ENCODE results near the gene NT5E. TPM values are rescaled to one million over a fixed set of nuclear protein-coding genes. Genes with fewer than 3 reads are reported as not detected.

The NT5E gene
- total RNA-seq, 2 experiments from 2014 or later = 2.7 to 3.3 TPM

DNA sequence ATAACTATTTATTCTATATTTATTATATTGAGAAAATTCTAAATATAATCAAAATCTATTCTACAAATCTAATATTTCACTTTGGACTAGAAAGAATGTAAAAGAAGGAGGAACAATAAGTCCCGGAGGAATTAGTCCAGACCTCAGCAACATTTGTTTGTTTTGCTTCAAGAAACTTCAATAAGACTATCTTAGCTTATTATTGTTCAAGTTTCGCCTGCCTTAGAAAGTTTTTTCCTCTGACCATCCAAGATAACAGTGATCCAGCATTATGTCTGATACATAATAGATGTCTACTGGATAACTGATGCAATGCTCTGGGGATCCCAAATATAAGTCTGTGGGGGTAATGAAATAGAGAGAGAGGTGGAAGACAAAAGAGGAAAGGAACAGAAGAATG, 28.7 kb upstream of the NT5E start:
- H3K36me3 ChIP-seq (ENCODE audit: insufficient read depth, low read length) = no peaks in the 10 kb centered on the region
- peaks cover 0 to 3% of the 10 kb centered on the region in 2 experiments for H3K27me3 ChIP-seq (ENCODE audit: control insufficient read depth in 1 of 2, insufficient read depth in 2 of 2, low read length in 2 of 2)
- ChIA-PET CTCF (no interaction called here), POLR2A (no interaction called here)
- peaks cover 2 to 7% of the 10 kb centered on the region in 2 experiments for H3K9me3 ChIP-seq (ENCODE audit: control insufficient read depth in 1 of 2, insufficient read depth in 1 of 2, low read length in 2 of 2)
- TF ChIP-seq, protein P1, sequence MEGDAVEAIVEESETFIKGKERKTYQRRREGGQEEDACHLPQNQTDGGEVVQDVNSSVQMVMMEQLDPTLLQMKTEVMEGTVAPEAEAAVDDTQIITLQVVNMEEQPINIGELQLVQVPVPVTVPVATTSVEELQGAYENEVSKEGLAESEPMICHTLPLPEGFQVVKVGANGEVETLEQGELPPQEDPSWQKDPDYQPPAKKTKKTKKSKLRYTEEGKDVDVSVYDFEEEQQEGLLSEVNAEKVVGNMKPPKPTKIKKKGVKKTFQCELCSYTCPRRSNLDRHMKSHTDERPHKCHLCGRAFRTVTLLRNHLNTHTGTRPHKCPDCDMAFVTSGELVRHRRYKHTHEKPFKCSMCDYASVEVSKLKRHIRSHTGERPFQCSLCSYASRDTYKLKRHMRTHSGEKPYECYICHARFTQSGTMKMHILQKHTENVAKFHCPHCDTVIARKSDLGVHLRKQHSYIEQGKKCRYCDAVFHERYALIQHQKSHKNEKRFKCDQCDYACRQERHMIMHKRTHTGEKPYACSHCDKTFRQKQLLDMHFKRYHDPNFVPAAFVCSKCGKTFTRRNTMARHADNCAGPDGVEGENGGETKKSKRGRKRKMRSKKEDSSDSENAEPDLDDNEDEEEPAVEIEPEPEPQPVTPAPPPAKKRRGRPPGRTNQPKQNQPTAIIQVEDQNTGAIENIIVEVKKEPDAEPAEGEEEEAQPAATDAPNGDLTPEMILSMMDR (IDR thresholded peaks at IDR 0.05) = no peak
- no peaks in the 10 kb centered on the region for H3K27me3 Mint-ChIP-seq
- H3K4me1 Mint-ChIP-seq (ENCODE audit: low read depth) = no peaks in the 10 kb centered on the region
- peaks cover 5% of the 10 kb centered on the region for H3K9me3 Mint-ChIP-seq
- H3K4me3 ChIP-seq (ENCODE audit: low read length) = no peak overlapping the region
- DNase-seq = no peak
- no peaks in the 10 kb centered on the region for H3K36me3 Mint-ChIP-seq (ENCODE audit: low read depth)
- no peak overlapping the region for H3K4me3 Mint-ChIP-seq
- no peak overlapping the region for H3K27ac Mint-ChIP-seq
- H3K4me1 ChIP-seq (ENCODE audit: insufficient read depth, low read length) = no peaks in the 10 kb centered on the region
- intact Hi-C loops (cut with DNase I, micrococcal nuclease) = no loop called here
- H3K27ac ChIP-seq (ENCODE audit: low read depth in 1 of 2, low read length in 2 of 2) = no peak overlapping the region
- no peak for ATAC-seq (ENCODE audit: poor library complexity)

DNA sequence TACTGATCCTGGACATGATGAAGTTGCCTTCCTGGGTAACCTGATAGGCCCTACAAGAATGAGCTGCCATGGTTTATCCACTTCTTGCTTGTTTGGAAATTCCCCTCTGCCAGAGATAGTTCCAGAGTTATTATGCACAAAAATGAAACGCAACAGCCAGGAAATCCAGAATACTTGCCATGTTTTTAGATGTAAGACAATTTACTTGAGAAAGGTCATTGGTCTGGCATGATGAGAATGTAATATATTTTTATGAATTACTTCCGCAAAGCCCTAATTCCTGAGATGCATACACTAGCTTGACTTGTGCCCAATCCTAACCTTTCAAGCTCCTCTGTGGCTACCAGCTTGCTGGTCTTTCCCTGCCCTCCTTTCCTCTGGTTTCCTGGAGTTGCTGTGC, 27.9 kb upstream of the NT5E start:
- H3K27ac Mint-ChIP-seq = no peak overlapping the region
- H3K4me3 Mint-ChIP-seq = no peak overlapping the region
- no peaks in the 10 kb centered on the region for H3K4me1 Mint-ChIP-seq (ENCODE audit: low read depth)
- CTCF ChIA-PET = no interaction called here
- H3K9me3 Mint-ChIP-seq = peaks cover 7% of the 10 kb centered on the region
- H3K9me3 ChIP-seq (ENCODE audit: control insufficient read depth in 1 of 2, insufficient read depth in 1 of 2, low read length in 2 of 2) = peaks cover 10 to 11% of the 10 kb centered on the region in 2 experiments
- no peaks in the 10 kb centered on the region for H3K27me3 Mint-ChIP-seq
- H3K4me1 ChIP-seq (ENCODE audit: insufficient read depth, low read length) = no peaks in the 10 kb centered on the region
- ATAC-seq (ENCODE audit: poor library complexity) = no peak
- no peak for DNase-seq
- H3K36me3 ChIP-seq (ENCODE audit: insufficient read depth, low read length) = no peaks in the 10 kb centered on the region
- POLR2A ChIA-PET = interaction anchor here (1.1 kb wide), 1 partner anchor 28 kb away, joined by 3 read pairs; the partner anchor contains the start of gene NT5E
- H3K27ac ChIP-seq (ENCODE audit: low read depth in 1 of 2, low read length in 2 of 2) = no peak overlapping the region
- no peak overlapping the region for H3K4me3 ChIP-seq (ENCODE audit: low read length)
- peaks cover 0 to 3% of the 10 kb centered on the region in 2 experiments for H3K27me3 ChIP-seq (ENCODE audit: control insufficient read depth in 1 of 2, insufficient read depth in 2 of 2, low read length in 2 of 2)
- TF ChIP-seq, protein P1 (IDR thresholded peaks at IDR 0.05) = no peak
- intact Hi-C loops (cut with DNase I, micrococcal nuclease) = no loop called here
- H3K36me3 Mint-ChIP-seq (ENCODE audit: low read depth) = no peaks in the 10 kb centered on the region

DNA sequence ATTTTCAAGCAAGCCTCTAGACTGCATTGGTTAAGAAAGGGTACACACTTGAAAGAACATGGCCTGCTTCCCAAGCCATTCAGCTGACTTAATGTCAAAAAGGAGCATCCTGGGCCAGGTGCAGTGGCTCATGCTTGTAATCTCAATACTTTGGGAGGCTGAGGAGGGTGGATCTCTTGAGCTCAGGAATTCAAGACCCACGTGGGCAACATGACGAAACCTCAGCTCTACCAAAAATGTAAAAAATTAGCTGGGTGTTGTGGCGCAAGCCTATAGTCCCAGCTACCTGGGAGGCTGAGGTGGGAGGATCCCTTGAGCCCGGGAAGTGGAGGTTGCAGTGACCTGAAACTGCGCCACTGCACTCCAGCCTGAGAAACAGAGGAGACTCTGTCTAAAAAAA, 26.9 kb upstream of the NT5E start:
- Mint-ChIP-seq H3K4me1 (ENCODE audit: low read depth) (no peaks in the 10 kb centered on the region), H3K36me3 (ENCODE audit: low read depth) (no peaks in the 10 kb centered on the region), H3K9me3 (peaks cover 7% of the 10 kb centered on the region), H3K4me3 (no peak overlapping the region), H3K27ac (no peak overlapping the region), H3K27me3 (no peaks in the 10 kb centered on the region)
- no peaks in the 10 kb centered on the region for H3K36me3 ChIP-seq (ENCODE audit: insufficient read depth, low read length)
- ChIA-PET POLR2A (no interaction called here), CTCF (no interaction called here)
- no peaks in the 10 kb centered on the region for H3K4me1 ChIP-seq (ENCODE audit: insufficient read depth, low read length)
- H3K27me3 ChIP-seq (ENCODE audit: control insufficient read depth in 1 of 2, insufficient read depth in 2 of 2, low read length in 2 of 2) = peaks cover 0 to 3% of the 10 kb centered on the region in 2 experiments
- no peak overlapping the region for H3K4me3 ChIP-seq (ENCODE audit: low read length)
- H3K27ac ChIP-seq (ENCODE audit: low read depth in 1 of 2, low read length in 2 of 2) = no peak overlapping the region
- DNase-seq = no peak
- H3K9me3 ChIP-seq (ENCODE audit: control insufficient read depth in 1 of 2, insufficient read depth in 1 of 2, low read length in 2 of 2) = peaks cover 11 to 14% of the 10 kb centered on the region in 2 experiments
- TF ChIP-seq, protein P1 (IDR thresholded peaks at IDR 0.05) = no peak
- intact Hi-C loops (cut with DNase I, micrococcal nuclease) = no loop called here
- no peak for ATAC-seq (ENCODE audit: poor library complexity)
